HFFc6 (cell line): ENCODE measurements around the gene STK38L. TPM values are rescaled to one million over a fixed set of nuclear protein-coding genes. Genes with fewer than 3 reads are reported as not detected.

ENCODE experiments used
- DNase-seq: peaks from one replicate; pipeline ENCODE4 v3.0.0-alpha.2; 2018
- H3K27ac Mint-ChIP-seq: 2 replicates; pipeline ENCODE4 v1.8.0; 2020; ENCODE audit warnings: mild to moderate bottlenecking, mixed read lengths
- H3K27me3 Mint-ChIP-seq: 2 replicates; pipeline ENCODE4 v1.8.0; 2021; ENCODE audit warnings: mild to moderate bottlenecking, moderate library complexity, mixed read lengths; ENCODE audit not compliant: insufficient read depth
- H3K36me3 Mint-ChIP-seq: 2 replicates; pipeline ENCODE4 v1.8.0; 2021; ENCODE audit warnings: low read depth, mixed read lengths
- H3K4me1 Mint-ChIP-seq: 2 replicates; pipeline ENCODE4 v1.8.0; 2020; ENCODE audit warnings: low read depth, mixed read lengths
- H3K4me3 Mint-ChIP-seq: 2 replicates; pipeline ENCODE4 v1.8.0; 2020; ENCODE audit warnings: mild to moderate bottlenecking, moderate library complexity, mixed read lengths
- H3K9me3 Mint-ChIP-seq: 2 replicates; pipeline ENCODE4 v1.8.0; 2020; ENCODE audit warnings: mild to moderate bottlenecking, mixed read lengths
- total RNA-seq, 6 experiments: library from RNA; stranded (reverse); fragmentation: NEBNext Ultra II Directional; extraction: Animal tissue kit (Norgen Biotek cat#: 25700); gene quantifications; 2 replicates in 1 of 6; 3 replicates in 5 of 6; pipeline ENCODE4 v1.2.3, GENCODE V29; 2021
- TF ChIP-seq, protein P1 (sequence below): fragments of 200-600 bp; sonication (generic); IDR thresholded peaks from 2 replicates; pipeline ENCODE4 v1.5.0; 2021; ENCODE audit warnings: antibody characterized with exemption, mild to moderate bottlenecking

Gene STK38L
- total RNA-seq, 6 experiments from 2014 or later, result 8.2 to 12.6 (median 10.9) TPM

DNA sequence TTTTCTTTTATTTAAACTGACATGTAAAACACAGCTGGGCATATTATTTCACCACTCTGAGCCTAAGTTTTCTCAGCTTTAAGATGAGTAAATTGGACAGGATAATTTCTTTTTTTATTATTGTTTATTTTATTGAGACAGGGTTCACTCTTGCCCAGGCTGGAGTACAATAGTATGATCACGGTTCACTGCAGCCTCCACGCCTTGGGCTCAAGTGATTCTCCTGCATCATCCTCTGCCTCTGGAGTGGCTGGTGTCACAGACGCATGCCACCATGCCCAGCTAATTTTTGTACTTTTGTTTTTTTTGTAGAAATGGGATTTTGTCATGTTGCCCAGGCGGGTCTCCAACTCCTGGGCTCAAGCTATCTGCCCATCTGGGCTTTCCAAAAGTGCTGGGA is 101.3 kb downstream of the STK38L start:
- peak overlapping the region; percentile 62 for H3K27ac Mint-ChIP-seq
- H3K4me1 Mint-ChIP-seq, result peaks cover 76% of the 10 kb centered on the region
- TF ChIP-seq, protein P1, sequence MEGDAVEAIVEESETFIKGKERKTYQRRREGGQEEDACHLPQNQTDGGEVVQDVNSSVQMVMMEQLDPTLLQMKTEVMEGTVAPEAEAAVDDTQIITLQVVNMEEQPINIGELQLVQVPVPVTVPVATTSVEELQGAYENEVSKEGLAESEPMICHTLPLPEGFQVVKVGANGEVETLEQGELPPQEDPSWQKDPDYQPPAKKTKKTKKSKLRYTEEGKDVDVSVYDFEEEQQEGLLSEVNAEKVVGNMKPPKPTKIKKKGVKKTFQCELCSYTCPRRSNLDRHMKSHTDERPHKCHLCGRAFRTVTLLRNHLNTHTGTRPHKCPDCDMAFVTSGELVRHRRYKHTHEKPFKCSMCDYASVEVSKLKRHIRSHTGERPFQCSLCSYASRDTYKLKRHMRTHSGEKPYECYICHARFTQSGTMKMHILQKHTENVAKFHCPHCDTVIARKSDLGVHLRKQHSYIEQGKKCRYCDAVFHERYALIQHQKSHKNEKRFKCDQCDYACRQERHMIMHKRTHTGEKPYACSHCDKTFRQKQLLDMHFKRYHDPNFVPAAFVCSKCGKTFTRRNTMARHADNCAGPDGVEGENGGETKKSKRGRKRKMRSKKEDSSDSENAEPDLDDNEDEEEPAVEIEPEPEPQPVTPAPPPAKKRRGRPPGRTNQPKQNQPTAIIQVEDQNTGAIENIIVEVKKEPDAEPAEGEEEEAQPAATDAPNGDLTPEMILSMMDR, result no peak
- no peaks in the 10 kb centered on the region for H3K27me3 Mint-ChIP-seq
- no peak for DNase-seq
- H3K36me3 Mint-ChIP-seq, result peaks cover 8% of the 10 kb centered on the region
- H3K9me3 Mint-ChIP-seq, result no peaks in the 10 kb centered on the region; the same call in 1 of the 2 replicates
- no peak overlapping the region for H3K4me3 Mint-ChIP-seq

DNA sequence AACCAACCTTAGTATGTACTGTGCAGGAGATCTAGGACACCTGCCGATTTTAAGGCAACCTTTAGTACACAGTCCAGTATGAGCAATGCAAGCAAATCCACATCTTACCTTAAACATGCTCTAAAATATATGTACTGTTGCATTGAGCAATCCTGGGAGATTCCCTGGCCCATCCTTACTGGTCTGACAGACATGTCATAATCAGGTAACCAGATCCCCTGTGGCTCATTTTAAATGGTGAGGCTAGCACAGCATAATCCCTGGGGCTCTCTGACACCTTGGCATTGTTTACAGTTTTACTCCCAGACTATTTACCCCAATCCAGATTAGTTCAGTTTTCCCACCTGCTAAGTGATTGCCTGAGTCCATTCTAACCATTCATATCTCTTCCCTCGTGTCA is 103.7 kb downstream of the STK38L start:
- Mint-ChIP-seq H3K4me1 (peaks cover 52% of the 10 kb centered on the region), H3K9me3 (no peaks in the 10 kb centered on the region)
- TF ChIP-seq, protein P1, result no peak

DNA sequence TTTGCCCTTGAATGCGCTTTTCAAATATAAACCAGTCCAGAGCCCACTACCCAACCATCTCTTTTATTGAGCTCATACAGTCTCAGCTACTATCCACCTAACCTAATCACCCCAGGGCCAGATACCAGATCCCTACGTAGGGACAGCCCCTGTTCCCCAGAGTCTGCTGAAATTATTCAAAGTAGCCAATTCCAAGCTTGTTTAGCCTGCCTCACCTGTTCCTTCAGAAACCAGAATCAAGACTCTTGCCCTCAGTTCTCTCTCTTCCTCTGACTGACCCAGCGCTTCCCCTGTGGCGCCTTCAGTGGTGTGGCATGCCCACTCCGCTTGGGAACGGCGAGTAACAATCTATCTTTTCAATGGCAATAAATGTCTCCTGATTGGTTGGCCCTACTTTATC is 107.4 kb downstream of the STK38L start:
- Mint-ChIP-seq H3K9me3 (no peaks in the 10 kb centered on the region), H3K4me1 (peaks cover 29% of the 10 kb centered on the region), H3K4me3 (no peak overlapping the region), H3K27me3 (no peaks in the 10 kb centered on the region), H3K27ac (no peak overlapping the region), H3K36me3 (no peaks in the 10 kb centered on the region)
- DNase-seq, result no peak
- TF ChIP-seq, protein P1, result no peak

More for the DNA sequence above, 103.7 kb downstream of the STK38L start:
- no peaks in the 10 kb centered on the region for H3K36me3 Mint-ChIP-seq
- no peak for DNase-seq
- H3K27ac Mint-ChIP-seq, result no peak overlapping the region
- H3K27me3 Mint-ChIP-seq, result no peaks in the 10 kb centered on the region
- no peak overlapping the region for H3K4me3 Mint-ChIP-seq

DNA sequence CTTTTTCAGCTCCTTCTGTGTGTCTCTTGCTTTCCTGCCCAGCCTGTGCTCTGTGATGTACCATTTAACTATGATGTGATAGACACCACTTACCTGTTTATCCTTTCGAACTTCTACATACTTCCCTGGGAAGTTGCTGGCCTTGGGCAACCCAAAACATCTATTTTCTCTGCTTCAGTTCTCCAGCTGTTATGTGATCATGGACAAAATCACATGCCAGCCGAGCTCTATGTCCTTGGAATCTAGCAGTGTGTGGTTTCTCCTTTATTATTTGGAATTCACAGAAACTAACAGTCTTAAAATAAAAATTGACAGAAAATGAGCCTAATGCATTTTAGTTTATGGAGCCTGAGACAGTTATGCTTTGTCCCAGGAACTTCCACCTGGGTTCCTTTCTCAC is 111.4 kb downstream of the STK38L start:
- Mint-ChIP-seq H3K27ac (peak overlapping the region; percentile 12; the same call in 1 of the 2 replicates), H3K4me1 (peaks cover 26% of the 10 kb centered on the region)
- no peak for DNase-seq

DNA sequence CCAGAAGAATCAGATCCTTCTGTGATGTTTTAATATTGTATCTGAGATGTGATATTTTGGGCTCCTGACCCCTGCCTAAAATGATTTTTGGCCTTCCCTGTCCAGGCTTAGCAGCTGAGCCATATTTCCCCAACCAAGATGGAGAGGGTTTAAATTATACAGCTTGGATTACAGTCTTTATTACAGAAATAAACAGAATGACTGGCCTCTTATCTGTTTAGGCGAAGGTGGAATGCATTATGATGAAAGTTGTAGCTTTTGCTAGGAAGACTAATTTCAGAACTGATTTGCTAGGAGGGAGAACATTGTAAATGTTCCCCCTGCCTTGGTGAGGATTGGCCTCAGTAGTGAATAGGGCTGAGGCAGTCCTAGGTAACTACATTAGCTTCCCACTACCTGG is 111.9 kb downstream of the STK38L start:
- Mint-ChIP-seq H3K27me3 (no peaks in the 10 kb centered on the region), H3K27ac (no peak overlapping the region), H3K4me3 (no peak overlapping the region), H3K4me1 (peaks cover 28% of the 10 kb centered on the region), H3K36me3 (no peaks in the 10 kb centered on the region), H3K9me3 (no peaks in the 10 kb centered on the region)
- no peak for DNase-seq
- TF ChIP-seq, protein P1, result no peak

More for the DNA sequence above, 111.4 kb downstream of the STK38L start:
- no peak overlapping the region for H3K4me3 Mint-ChIP-seq
- no peaks in the 10 kb centered on the region for H3K36me3 Mint-ChIP-seq
- no peaks in the 10 kb centered on the region for H3K27me3 Mint-ChIP-seq
- H3K9me3 Mint-ChIP-seq, result no peaks in the 10 kb centered on the region
- TF ChIP-seq, protein P1, result no peak
